SK-N-MC (cell line): ENCODE data around the gene CELF2.

Source experiments
- EZH2 ChIP-seq: fragments of 200-600 bp; sonication (generic); IDR thresholded peaks from one replicate; pipeline ENCODE4 v1.6.1; 2017; ENCODE audit warnings: antibody characterized with exemption
- POLR2AphosphoS5 ChIP-seq: IDR thresholded peaks from 2 replicates; pipeline ENCODE4 v1.6.1; 2012; ENCODE audit warnings: mild to moderate bottlenecking, low read depth, low read length, borderline replicate concordance

DNA sequence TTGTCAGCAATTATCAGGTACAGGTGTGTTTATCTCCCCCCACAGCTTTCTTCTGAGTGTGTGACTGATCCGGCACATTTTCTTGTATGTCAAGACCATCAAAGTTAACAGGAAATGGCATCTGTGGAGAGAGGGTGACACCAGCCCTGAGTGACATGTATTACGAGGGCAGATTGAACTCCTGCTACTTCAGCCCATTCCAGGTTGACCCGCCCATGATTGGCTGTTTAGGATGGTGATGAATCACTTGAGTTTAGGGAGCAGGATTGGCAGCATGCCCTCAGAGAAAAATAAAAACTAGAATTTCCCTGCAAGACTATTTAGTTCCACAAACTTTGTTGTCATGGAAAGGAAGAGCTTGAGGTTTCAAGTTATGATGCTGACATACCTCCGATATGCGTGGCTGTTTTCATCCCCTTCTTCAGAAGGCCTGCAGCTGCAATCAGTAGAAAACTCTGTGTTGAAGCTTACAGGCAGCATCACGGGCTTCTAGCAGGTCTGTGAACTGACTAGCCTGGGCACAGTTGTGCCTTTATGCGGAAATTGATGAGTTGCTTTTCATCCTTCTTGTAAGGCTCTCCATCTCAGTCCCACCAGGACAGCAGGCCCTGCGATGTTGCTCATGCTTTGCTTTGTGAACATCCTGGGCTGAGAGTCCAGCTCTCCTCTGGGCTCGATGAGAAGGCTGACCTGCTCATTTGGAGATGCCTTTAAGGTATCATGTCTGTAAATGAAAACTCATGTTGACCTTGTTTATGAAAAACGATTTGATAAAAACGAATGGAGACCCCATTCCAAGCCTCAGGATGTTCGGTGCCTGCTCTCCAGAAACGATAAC lies 8.0 kb upstream of the CELF2 start:
- TF ChIP-seq EZH2 (no peak), POLR2AphosphoS5 (no peak)
